ACC112 (cell line): Measurements from ENCODE around the gene NPEPL1.
"Not testable (repeated sequence)": the region's sequence is repeated elsewhere in the genome, so short reads cannot be mapped to it uniquely, and the experiment has no call there.

Source experiments
- H2AFZ ChIP-seq: fragments of 200-600 bp; sonication (generic); one replicate; pipeline ENCODE4 v1.6.0; 2017; ENCODE audit warnings: antibody characterized with exemption, low read length; ENCODE audit not compliant: unreplicated experiment
- H3K27ac ChIP-seq: fragments of 200-600 bp; sonication (generic); 2 replicates; pipeline ENCODE4 v1.5.1; 2014; ENCODE audit warnings: low read depth, mild to moderate bottlenecking, antibody characterized with exemption, low read length, moderate library complexity
- H3K27me3 ChIP-seq: fragments of 200-600 bp; sonication (generic); 2 replicates; pipeline ENCODE4 v1.6.1; 2014; ENCODE audit warnings: mild to moderate bottlenecking, antibody characterized with exemption, low read length, moderate library complexity, mixed read lengths; ENCODE audit not compliant: insufficient read depth
- H3K36me3 ChIP-seq: fragments of 200-600 bp; sonication (generic); 2 replicates; pipeline ENCODE4 v1.6.1; 2016; ENCODE audit warnings: mild to moderate bottlenecking, antibody characterized with exemption, low read length, moderate library complexity, mixed read lengths; ENCODE audit not compliant: insufficient read depth
- H3K4me1 ChIP-seq: fragments of 200-600 bp; sonication (generic); one replicate; pipeline ENCODE4 v1.6.1; 2016; ENCODE audit warnings: low read length, mixed read lengths; ENCODE audit not compliant: insufficient read depth, unreplicated experiment, control insufficient read depth
- H3K4me3 ChIP-seq: fragments of 200-600 bp; sonication (generic); 2 replicates; pipeline ENCODE4 v1.5.1; 2014; ENCODE audit warnings: mild to moderate bottlenecking, low read depth, low read length
- H3K79me2 ChIP-seq: fragments of 200-600 bp; sonication (generic); one replicate; pipeline ENCODE4 v1.6.0; 2016; ENCODE audit warnings: low read length; ENCODE audit not compliant: control insufficient read depth, unreplicated experiment, insufficient read depth

NPEPL1 gene

DNA sequence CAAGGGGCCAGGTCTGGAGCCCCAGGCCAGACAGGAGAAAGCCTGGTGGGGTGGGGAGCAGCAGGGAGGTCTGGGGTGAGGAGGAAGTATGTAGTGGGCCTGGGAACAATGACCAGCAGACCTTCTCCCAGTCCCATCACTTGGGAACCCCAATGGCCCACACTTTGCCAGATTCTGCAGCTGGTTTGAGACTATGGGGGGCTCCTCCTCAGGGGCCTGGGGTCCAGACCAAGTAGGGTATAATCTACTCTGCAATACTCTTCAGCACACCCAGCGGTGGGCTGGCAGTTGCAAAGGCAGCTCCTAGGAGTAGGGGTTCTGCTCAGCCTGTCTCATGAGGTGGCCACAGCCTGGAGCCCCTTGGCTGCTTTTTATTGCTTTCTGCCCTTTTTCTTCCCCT, 52.8 kb downstream of the NPEPL1 start:
- Histone ChIP-seq H3K4me1 (no peaks in the 10 kb centered on the region), H3K4me3 (no peak overlapping the region), H3K27me3 (peaks cover 81% of the 10 kb centered on the region), H3K36me3 (no peaks in the 10 kb centered on the region), H2AFZ (no peak overlapping the region), H3K79me2 (no peaks in the 10 kb centered on the region), H3K27ac (no peak overlapping the region)

GRCh38 chr20:58746620-58747019, 54.0 kb downstream of the NPEPL1 start:
- Histone ChIP-seq H3K27me3 (peaks cover 81% of the 10 kb centered on the region), H3K27ac (no peak overlapping the region), H3K36me3 (no peaks in the 10 kb centered on the region), H3K4me3 (no peak overlapping the region), H2AFZ (no peak overlapping the region), H3K79me2 (no peaks in the 10 kb centered on the region), H3K4me1 (no peaks in the 10 kb centered on the region)

- Histone ChIP-seq H3K79me2 (no peaks in the 10 kb centered on the region), H3K27me3 (peaks cover 86% of the 10 kb centered on the region), H3K36me3 (no peaks in the 10 kb centered on the region), H3K4me1 (no peaks in the 10 kb centered on the region), H3K4me3 (no peak overlapping the region), H3K27ac (no peak overlapping the region), H2AFZ (no peak overlapping the region)
These were observed 54.6 kb downstream of the NPEPL1 start for GRCh38 chr20:58747211-58747610.

DNA sequence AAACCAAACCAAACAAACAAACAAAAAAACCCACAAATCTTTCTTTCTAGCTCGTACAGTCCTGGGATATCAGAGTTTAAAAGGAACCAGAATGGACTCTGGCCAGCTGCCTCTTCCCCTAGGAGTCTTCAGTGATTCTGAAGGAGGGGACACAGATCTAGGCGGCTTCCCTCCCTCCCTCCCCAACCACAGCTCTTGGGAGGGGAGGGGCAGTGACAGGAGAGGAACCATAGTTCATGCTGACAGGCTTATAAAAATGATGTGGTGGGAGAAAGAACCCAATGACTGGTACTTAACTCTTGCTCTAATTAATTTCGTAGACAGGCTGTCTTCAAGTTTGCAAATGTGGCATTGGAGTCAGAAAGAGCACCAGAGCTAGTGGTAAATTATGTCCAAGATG, 56.0 kb downstream of the NPEPL1 start:
- Histone ChIP-seq H3K4me3 (no peak overlapping the region), H3K4me1 (no peaks in the 10 kb centered on the region), H3K79me2 (no peaks in the 10 kb centered on the region), H3K27ac (no peak overlapping the region), H3K27me3 (peaks cover 84% of the 10 kb centered on the region), H2AFZ (no peak overlapping the region), H3K36me3 (no peaks in the 10 kb centered on the region)

- H3K27ac ChIP-seq = no peak overlapping the region
- H3K36me3 ChIP-seq = no peaks in the 10 kb centered on the region
- H3K27me3 ChIP-seq = peaks cover 88% of the 10 kb centered on the region
- no peak overlapping the region for H2AFZ ChIP-seq
- no peaks in the 10 kb centered on the region for H3K4me1 ChIP-seq
- H3K4me3 ChIP-seq = no peak overlapping the region
- H3K79me2 ChIP-seq = no peaks in the 10 kb centered on the region
These were observed 56.6 kb downstream of the NPEPL1 start for GRCh38 chr20:58749098-58749769.

DNA sequence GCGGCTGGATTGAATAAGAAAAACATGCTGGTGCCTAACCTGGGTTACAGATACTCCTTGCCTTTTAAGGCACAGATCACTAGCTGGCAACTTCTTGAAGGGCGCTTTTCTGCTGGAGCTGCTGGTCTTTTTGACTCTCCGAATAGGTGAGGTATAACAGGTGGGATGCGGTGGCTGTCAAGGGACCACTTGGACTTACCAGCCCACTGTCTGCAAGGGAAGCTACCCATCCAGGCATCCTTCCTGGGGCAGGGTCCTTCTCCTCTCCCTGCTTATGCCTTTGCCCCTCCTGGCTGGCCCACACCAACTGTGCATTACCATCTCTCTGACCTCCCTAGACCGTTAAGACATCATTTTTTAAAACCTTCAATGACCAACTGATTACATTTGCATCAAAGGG, 57.4 kb downstream of the NPEPL1 start:
- H3K27me3 ChIP-seq = peaks cover 89% of the 10 kb centered on the region
- no peak overlapping the region for H3K27ac ChIP-seq
- H3K79me2 ChIP-seq = no peaks in the 10 kb centered on the region
- no peak overlapping the region for H3K4me3 ChIP-seq
- H3K4me1 ChIP-seq = no peaks in the 10 kb centered on the region
- no peaks in the 10 kb centered on the region for H3K36me3 ChIP-seq
- H2AFZ ChIP-seq = no peak overlapping the region

GRCh38 chr20:58750706-58751105, 58.1 kb downstream of the NPEPL1 start:
- not testable (repeated sequence) for H3K36me3 ChIP-seq, H3K27ac ChIP-seq, H3K79me2 ChIP-seq, H2AFZ ChIP-seq, H3K4me1 ChIP-seq, H3K4me3 ChIP-seq
- H3K27me3 ChIP-seq = peaks cover 89% of the 10 kb centered on the region

- H3K27me3 ChIP-seq = peaks cover 89% of the 10 kb centered on the region
- no peaks in the 10 kb centered on the region for H3K4me1 ChIP-seq
- H3K4me3 ChIP-seq = no peak overlapping the region
- no peaks in the 10 kb centered on the region for H3K36me3 ChIP-seq
- H2AFZ ChIP-seq = no peak overlapping the region
- no peak overlapping the region for H3K27ac ChIP-seq
- H3K79me2 ChIP-seq = no peaks in the 10 kb centered on the region
These were observed 59.4 kb downstream of the NPEPL1 start for GRCh38 chr20:58751979-58752378.

DNA sequence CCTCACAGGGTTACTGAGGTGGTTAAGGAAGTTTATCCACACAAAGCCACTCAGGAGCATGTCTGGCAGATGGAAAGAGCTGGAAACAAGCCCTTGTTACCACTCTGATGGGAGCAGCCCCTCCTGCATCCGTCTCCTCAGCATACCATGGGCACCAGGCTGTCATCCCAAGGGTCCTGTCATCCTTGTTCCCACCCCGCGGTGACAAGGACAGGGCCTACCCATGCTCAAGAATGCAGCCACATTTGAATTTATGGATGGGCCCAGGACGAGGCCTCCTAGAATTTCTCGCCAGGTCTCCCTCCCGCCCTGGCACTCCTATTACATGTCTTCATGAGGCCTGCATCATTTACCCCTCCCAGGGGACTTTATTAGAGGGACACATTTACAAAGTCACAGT, 60.0 kb downstream of the NPEPL1 start:
- Histone ChIP-seq H3K27me3 (peaks cover 86% of the 10 kb centered on the region), H3K4me1 (no peaks in the 10 kb centered on the region), H3K4me3 (no peak overlapping the region), H3K36me3 (no peaks in the 10 kb centered on the region), H3K27ac (no peak overlapping the region), H3K79me2 (no peaks in the 10 kb centered on the region), H2AFZ (no peak overlapping the region)

DNA sequence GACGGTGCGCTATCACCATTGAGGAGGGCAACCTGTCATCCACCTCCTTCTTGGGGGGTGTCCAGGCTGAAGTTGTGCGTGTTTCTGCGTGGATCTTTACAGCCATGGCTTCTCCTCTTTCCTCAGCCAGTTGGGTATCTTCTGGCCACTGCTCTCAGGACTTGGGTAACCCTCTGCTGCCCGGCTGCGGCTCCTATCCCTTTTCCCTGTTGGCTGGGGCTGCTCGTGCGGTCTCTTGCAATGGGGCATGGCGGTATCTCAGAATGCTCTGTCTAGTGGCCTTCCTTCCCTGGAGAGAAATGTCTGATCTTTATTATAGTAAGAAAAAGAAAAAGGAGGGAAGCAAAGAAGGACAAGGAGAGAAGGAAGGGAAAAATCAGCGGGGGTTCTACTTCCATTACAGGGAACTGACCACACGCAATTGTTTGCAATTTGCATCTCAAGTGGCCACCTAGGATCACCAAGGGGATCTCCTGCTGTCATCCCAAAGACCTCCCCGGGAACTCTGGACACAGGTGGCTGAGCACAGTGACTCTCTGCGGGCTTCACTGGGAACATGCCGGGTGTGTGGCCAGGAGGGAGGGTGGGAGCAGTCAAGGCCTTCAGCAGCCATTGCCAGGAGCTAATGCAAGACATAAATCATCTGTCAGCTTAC, 60.8 kb downstream of the NPEPL1 start:
- no peak overlapping the region for H3K27ac ChIP-seq

GRCh38 chr20:58753922-58754551, 61.4 kb downstream of the NPEPL1 start:
- Histone ChIP-seq H3K4me1 (no peaks in the 10 kb centered on the region), H3K27ac (no peak overlapping the region), H3K4me3 (no peak overlapping the region), H3K79me2 (no peaks in the 10 kb centered on the region), H3K36me3 (no peaks in the 10 kb centered on the region), H3K27me3 (peaks cover 85% of the 10 kb centered on the region), H2AFZ (no peak overlapping the region)

More for the DNA sequence above, 60.8 kb downstream of the NPEPL1 start:
- H3K79me2 ChIP-seq = no peaks in the 10 kb centered on the region
- peaks cover 83% of the 10 kb centered on the region for H3K27me3 ChIP-seq
- no peak overlapping the region for H3K4me3 ChIP-seq
- H2AFZ ChIP-seq = no peak overlapping the region
- H3K36me3 ChIP-seq = no peaks in the 10 kb centered on the region
- no peaks in the 10 kb centered on the region for H3K4me1 ChIP-seq
